C4-2B (cell line): ENCODE results near the gene FAM227B.

ENCODE experiments used
- ZFX ChIP-seq: fragments of 450-650 bp; IDR thresholded peaks from 2 replicates; pipeline ENCODE4 v1.6.1; 2017
- TF ChIP-seq, protein P1 (sequence below): fragments of 450-650 bp; conservative IDR thresholded peaks from 2 replicates; pipeline ENCODE4 v1.5.1; 2017; ENCODE audit warnings: mild to moderate bottlenecking

DNA sequence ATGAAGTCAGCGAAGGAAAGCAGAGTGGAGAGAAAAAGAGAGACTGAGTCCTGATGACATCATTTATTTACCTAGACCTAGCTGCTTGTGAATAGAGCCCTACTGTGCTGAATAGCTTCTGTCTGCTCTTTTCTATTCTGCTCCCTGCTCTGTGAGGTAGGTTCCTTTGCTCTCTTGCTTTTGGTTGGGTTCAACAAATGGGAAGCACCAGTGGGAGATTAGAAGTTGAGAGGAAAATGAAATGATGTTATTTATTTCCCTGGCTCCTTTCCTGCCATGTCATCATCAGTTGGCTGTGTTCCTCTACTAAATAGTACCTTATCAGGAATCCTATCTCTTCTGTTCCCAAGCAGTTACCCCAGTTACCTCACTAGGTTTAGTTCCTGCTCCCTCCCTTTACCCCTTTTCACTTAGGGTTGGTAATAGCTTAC lies 23.8 kb upstream of the FAM227B start:
- TF ChIP-seq, protein P1, sequence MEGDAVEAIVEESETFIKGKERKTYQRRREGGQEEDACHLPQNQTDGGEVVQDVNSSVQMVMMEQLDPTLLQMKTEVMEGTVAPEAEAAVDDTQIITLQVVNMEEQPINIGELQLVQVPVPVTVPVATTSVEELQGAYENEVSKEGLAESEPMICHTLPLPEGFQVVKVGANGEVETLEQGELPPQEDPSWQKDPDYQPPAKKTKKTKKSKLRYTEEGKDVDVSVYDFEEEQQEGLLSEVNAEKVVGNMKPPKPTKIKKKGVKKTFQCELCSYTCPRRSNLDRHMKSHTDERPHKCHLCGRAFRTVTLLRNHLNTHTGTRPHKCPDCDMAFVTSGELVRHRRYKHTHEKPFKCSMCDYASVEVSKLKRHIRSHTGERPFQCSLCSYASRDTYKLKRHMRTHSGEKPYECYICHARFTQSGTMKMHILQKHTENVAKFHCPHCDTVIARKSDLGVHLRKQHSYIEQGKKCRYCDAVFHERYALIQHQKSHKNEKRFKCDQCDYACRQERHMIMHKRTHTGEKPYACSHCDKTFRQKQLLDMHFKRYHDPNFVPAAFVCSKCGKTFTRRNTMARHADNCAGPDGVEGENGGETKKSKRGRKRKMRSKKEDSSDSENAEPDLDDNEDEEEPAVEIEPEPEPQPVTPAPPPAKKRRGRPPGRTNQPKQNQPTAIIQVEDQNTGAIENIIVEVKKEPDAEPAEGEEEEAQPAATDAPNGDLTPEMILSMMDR = no peak
- no peak for TF ChIP-seq ZFX
